Measurements from ENCODE around the gene VWF.
"Not testable (repeated sequence)": the region's sequence is repeated elsewhere in the genome, so short reads cannot be mapped to it uniquely, and the experiment has no call there.

The VWF gene

GRCh38 chr12:6159166-6160011 lies 34.9 kb upstream of the VWF start:
- not testable (repeated sequence) for H3K27ac Mint-ChIP-seq (ENCODE audit: low read depth); H3K9me3 Mint-ChIP-seq; DNase-seq (ENCODE audit: low spot score in 2 of 2); ATAC-seq (replicated peaks; ENCODE audit: extremely low read depth, poor library complexity, severe bottlenecking); H3K36me3 Mint-ChIP-seq (ENCODE audit: insufficient read depth); H3K4me3 Mint-ChIP-seq; H3K4me1 Mint-ChIP-seq
- H3K27me3 Mint-ChIP-seq, result peaks cover 47% of the 10 kb centered on the region

DNA sequence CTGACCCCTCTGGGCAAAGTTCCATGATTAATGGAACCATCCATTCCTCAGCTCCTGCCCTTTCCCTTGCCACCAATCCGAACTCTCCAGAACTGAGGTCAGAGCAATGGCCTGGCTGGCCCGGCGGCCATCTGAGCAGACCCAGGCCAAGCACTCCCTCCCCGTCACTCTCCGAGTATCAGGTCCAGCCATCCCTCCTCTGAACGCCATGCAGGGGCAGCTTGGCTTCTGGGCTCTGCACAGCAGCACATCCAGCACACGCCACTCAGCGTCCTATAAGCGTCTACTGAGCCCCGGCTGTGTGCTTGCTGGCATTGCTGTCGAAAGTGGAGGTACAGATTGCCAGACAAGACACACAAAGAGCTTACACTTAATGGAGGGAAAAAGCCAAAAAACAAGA lies 34.3 kb upstream of the VWF start:
- H3K27me3 Mint-ChIP-seq, result peaks cover 47% of the 10 kb centered on the region
- no peak overlapping the region for H3K4me3 Mint-ChIP-seq
- no peak overlapping the region for H3K27ac Mint-ChIP-seq (ENCODE audit: low read depth)
- H3K36me3 Mint-ChIP-seq (ENCODE audit: insufficient read depth), result peaks cover 3% of the 10 kb centered on the region
- DNase-seq (ENCODE audit: low spot score in 2 of 2) (no peak), ATAC-seq (replicated peaks; ENCODE audit: extremely low read depth, poor library complexity, severe bottlenecking) (no peak)
- no peaks in the 10 kb centered on the region for H3K9me3 Mint-ChIP-seq
- no peaks in the 10 kb centered on the region for H3K4me1 Mint-ChIP-seq

DNA sequence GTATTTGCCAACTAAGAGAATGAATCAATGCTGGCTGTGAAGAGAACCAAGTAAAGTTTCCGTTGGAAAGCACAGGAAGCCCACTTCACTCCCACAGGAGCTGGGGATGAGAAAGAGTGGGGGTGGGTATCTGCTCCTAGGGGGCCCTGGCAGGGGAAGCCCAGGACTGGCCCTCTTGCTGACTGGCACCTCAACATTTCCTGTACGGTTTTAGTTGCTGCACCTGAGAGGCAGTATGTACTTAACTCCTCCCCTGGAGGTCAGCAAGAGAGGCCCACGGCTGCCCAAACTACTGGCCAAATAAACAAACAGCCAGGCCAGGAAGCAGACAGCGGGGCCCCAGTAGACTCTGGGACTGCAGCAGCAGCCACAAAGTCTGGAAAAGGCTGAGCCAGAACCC lies 33.8 kb upstream of the VWF start:
- no peaks in the 10 kb centered on the region for H3K9me3 Mint-ChIP-seq
- H3K27ac Mint-ChIP-seq (ENCODE audit: low read depth), result no peak overlapping the region
- ATAC-seq (replicated peaks; ENCODE audit: extremely low read depth, poor library complexity, severe bottlenecking) (no peak), DNase-seq (ENCODE audit: low spot score in 2 of 2) (no peak)
- H3K4me1 Mint-ChIP-seq, result no peaks in the 10 kb centered on the region
- peaks cover 47% of the 10 kb centered on the region for H3K27me3 Mint-ChIP-seq
- H3K36me3 Mint-ChIP-seq (ENCODE audit: insufficient read depth), result peaks cover 3% of the 10 kb centered on the region
- H3K4me3 Mint-ChIP-seq, result no peak overlapping the region

GRCh38 chr12:6157482-6157881 lies 33.0 kb upstream of the VWF start:
- no peak overlapping the region for H3K27ac Mint-ChIP-seq (ENCODE audit: low read depth)
- H3K27me3 Mint-ChIP-seq, result peaks cover 47% of the 10 kb centered on the region
- no peaks in the 10 kb centered on the region for H3K9me3 Mint-ChIP-seq
- no peaks in the 10 kb centered on the region for H3K4me1 Mint-ChIP-seq
- peaks cover 3% of the 10 kb centered on the region for H3K36me3 Mint-ChIP-seq (ENCODE audit: insufficient read depth)
- ATAC-seq (replicated peaks; ENCODE audit: extremely low read depth, poor library complexity, severe bottlenecking) (no peak), DNase-seq (ENCODE audit: low spot score in 2 of 2) (no peak)
- no peak overlapping the region for H3K4me3 Mint-ChIP-seq

GRCh38 chr12:6154730-6155459 lies 30.4 kb upstream of the VWF start:
- peak overlapping the region; percentile 27 for H3K27ac Mint-ChIP-seq (ENCODE audit: low read depth)
- no peak for ATAC-seq (replicated peaks; ENCODE audit: extremely low read depth, poor library complexity, severe bottlenecking)
- H3K4me3 Mint-ChIP-seq, result no peak overlapping the region
- no peaks in the 10 kb centered on the region for H3K36me3 Mint-ChIP-seq (ENCODE audit: insufficient read depth)
- H3K9me3 Mint-ChIP-seq, result no peaks in the 10 kb centered on the region
- H3K4me1 Mint-ChIP-seq, result no peaks in the 10 kb centered on the region
- peaks cover 35% of the 10 kb centered on the region for H3K27me3 Mint-ChIP-seq
- no peak for DNase-seq (ENCODE audit: low spot score in 2 of 2)

- not testable (repeated sequence) for H3K4me1 Mint-ChIP-seq; H3K9me3 Mint-ChIP-seq; DNase-seq (ENCODE audit: low spot score in 2 of 2); H3K27ac Mint-ChIP-seq (ENCODE audit: low read depth); H3K4me3 Mint-ChIP-seq; H3K36me3 Mint-ChIP-seq (ENCODE audit: insufficient read depth); ATAC-seq (replicated peaks; ENCODE audit: extremely low read depth, poor library complexity, severe bottlenecking)
- peaks cover 40% of the 10 kb centered on the region for H3K27me3 Mint-ChIP-seq
These were observed 24.3 kb upstream of the VWF start for GRCh38 chr12:6148722-6149121.

DNA sequence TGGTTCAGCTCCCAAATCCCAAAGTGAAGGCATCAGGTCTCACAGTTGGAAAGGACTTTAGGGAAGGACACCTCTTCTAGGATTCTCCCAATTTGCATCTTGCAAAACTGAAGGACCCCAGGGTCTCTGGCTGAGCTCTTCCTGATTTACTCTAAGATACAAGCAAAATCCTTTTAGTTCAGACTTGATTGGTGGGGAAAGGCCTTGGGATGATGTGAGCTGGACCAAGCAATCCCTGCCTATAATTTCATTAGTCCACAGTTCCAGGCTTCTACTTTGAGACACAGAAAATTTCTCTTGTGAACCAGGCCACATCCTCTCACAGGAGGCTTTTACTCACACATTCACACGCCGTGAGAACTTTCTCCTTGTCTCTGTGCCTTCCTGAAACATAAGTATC lies 23.6 kb upstream of the VWF start:
- Mint-ChIP-seq H3K4me3 (no peak overlapping the region), H3K36me3 (ENCODE audit: insufficient read depth) (no peaks in the 10 kb centered on the region), H3K9me3 (no peaks in the 10 kb centered on the region), H3K4me1 (peaks cover 1% of the 10 kb centered on the region), H3K27ac (ENCODE audit: low read depth) (no peak overlapping the region), H3K27me3 (peaks cover 44% of the 10 kb centered on the region)
- DNase-seq (ENCODE audit: low spot score in 2 of 2), result no peak
- ATAC-seq (replicated peaks; ENCODE audit: extremely low read depth, poor library complexity, severe bottlenecking), result no peak

- H3K27ac Mint-ChIP-seq (ENCODE audit: low read depth), result no peak overlapping the region
These were observed 22.5 kb upstream of the VWF start for GRCh38 chr12:6146951-6147350.

GRCh38 chr12:6146509-6146908 lies 22.0 kb upstream of the VWF start:
- Mint-ChIP-seq H3K27ac (ENCODE audit: low read depth) (no peak overlapping the region), H3K36me3 (ENCODE audit: insufficient read depth) (no peaks in the 10 kb centered on the region), H3K4me1 (peaks cover 5% of the 10 kb centered on the region), H3K9me3 (no peaks in the 10 kb centered on the region), H3K4me3 (no peak overlapping the region), H3K27me3 (peaks cover 49% of the 10 kb centered on the region)
- DNase-seq (ENCODE audit: low spot score in 2 of 2) (no peak), ATAC-seq (replicated peaks; ENCODE audit: extremely low read depth, poor library complexity, severe bottlenecking) (no peak)

More at GRCh38 chr12:6146951-6147350, 22.5 kb upstream of the VWF start:
- Mint-ChIP-seq H3K36me3 (ENCODE audit: insufficient read depth) (no peaks in the 10 kb centered on the region), H3K27me3 (peaks cover 49% of the 10 kb centered on the region), H3K4me1 (peaks cover 5% of the 10 kb centered on the region), H3K9me3 (no peaks in the 10 kb centered on the region), H3K4me3 (no peak overlapping the region)
- ATAC-seq (replicated peaks; ENCODE audit: extremely low read depth, poor library complexity, severe bottlenecking), result no peak
- DNase-seq (ENCODE audit: low spot score in 2 of 2), result no peak

DNA sequence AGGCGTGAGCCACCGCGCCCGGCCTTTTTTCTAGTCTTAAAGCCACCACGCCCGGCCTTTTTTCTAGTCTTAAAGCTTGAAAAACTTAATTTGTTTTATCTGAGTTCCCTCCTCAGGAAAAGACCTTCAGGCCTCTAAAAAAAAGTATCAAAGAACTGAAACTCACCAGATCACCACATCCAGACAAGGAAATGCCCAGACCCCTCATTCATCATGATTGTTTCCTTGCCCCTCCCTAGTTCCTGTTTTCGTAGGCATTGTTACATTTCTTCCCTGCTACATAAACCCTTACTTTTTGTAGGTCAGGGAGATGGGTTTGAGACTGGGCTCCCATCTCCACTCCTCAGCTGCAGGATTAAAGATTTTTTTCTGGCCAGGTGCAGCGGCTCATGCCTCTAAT lies 21.1 kb upstream of the VWF start:
- no peak overlapping the region for H3K27ac Mint-ChIP-seq (ENCODE audit: low read depth)
- H3K4me3 Mint-ChIP-seq, result no peak overlapping the region
- H3K4me1 Mint-ChIP-seq, result peaks cover 12% of the 10 kb centered on the region
- ATAC-seq (replicated peaks; ENCODE audit: extremely low read depth, poor library complexity, severe bottlenecking) (no peak), DNase-seq (ENCODE audit: low spot score in 2 of 2) (no peak)
- H3K36me3 Mint-ChIP-seq (ENCODE audit: insufficient read depth), result no peaks in the 10 kb centered on the region
- H3K27me3 Mint-ChIP-seq, result peaks cover 49% of the 10 kb centered on the region
- no peaks in the 10 kb centered on the region for H3K9me3 Mint-ChIP-seq

- Mint-ChIP-seq H3K36me3 (ENCODE audit: insufficient read depth) (no peaks in the 10 kb centered on the region), H3K27ac (ENCODE audit: low read depth) (no peak overlapping the region), H3K9me3 (no peaks in the 10 kb centered on the region), H3K4me3 (no peak overlapping the region), H3K4me1 (peaks cover 13% of the 10 kb centered on the region), H3K27me3 (peaks cover 46% of the 10 kb centered on the region)
- DNase-seq (ENCODE audit: low spot score in 2 of 2), result no peak
- no peak for ATAC-seq (replicated peaks; ENCODE audit: extremely low read depth, poor library complexity, severe bottlenecking)
These were observed 18.8 kb upstream of the VWF start for GRCh38 chr12:6143303-6143675.

DNA sequence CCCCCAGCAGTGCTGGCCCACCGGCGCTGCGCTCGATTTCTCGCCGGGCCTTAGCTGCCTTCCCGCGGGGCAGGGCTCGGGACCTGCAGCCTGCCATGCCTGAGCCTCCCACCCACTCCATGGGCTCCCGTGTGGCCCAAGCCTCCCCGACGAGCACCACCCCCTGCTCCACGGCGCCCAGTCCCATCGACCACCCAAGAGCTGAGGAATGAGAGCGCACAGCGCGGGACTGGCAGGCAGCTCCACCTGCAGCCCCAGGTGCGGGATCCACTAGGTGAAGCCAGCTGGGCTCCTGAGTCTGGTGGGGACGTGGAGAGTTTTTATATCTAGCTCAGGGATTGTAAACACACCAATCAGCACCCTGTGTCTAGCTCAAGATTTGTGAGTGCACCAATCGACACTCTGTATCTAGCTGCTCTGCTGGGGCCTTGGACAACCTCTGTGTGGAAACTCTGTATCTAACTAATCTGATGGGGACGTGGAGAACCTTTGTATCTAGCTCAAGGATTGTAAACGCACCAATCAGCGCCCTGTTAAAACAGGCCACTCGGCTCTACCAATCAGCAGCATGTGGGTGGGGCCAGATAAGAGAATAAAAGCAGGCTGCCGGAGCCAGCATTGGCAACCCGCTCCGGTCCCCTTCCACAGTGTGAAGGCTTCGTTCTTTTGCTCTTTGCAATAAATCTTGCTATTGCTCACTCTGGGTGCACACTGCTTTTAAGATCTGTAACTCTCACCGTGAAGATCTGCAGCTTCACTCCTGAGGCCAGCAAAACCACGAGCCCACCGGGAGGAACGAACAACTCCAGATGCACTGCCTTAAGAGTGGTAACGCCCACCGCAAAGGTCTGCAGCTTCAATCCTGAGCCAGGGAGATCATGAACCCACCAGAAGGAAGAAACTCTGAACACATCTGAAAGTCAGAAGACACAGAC lies 18.2 kb upstream of the VWF start:
- not testable (repeated sequence) for H3K4me3 Mint-ChIP-seq; DNase-seq (ENCODE audit: low spot score in 2 of 2); H3K9me3 Mint-ChIP-seq; ATAC-seq (replicated peaks; ENCODE audit: extremely low read depth, poor library complexity, severe bottlenecking); H3K36me3 Mint-ChIP-seq (ENCODE audit: insufficient read depth); H3K27ac Mint-ChIP-seq (ENCODE audit: low read depth)
- Mint-ChIP-seq H3K4me1 (peaks cover 13% of the 10 kb centered on the region), H3K27me3 (peaks cover 39% of the 10 kb centered on the region)

Data from central memory CD8-positive, alpha-beta T cell (primary cell).